T-helper 9 cell (primary cell): ENCODE results near the gene YIF1A.
"Not testable (repeated sequence)": the region's sequence is repeated elsewhere in the genome, so short reads cannot be mapped to it uniquely, and the experiment has no call there.

Experiments used
- DNase-seq: peaks from one replicate; pipeline ENCODE4 v3.0.0-alpha.2; 2020

YIF1A gene

GRCh38 chr11:66267379-66268243, 21.3 kb downstream of the YIF1A start:
- peak; percentile 86 for DNase-seq

- DNase-seq, result no peak
Measured at GRCh38 chr11:66267039-66267378, 21.9 kb downstream of the YIF1A start.

GRCh38 chr11:66266378-66267038, 22.4 kb downstream of the YIF1A start:
- DNase-seq, result no peak

GRCh38 chr11:66265531-66266377, 23.2 kb downstream of the YIF1A start:
- DNase-seq, result no peak

- peak; percentile 32 for DNase-seq
Measured at GRCh38 chr11:66264914-66265313, 24.0 kb downstream of the YIF1A start.

- DNase-seq, result no peak
Measured at GRCh38 chr11:66264383-66264782, 24.6 kb downstream of the YIF1A start.

GRCh38 chr11:66263785-66264184, 25.2 kb downstream of the YIF1A start:
- no peak for DNase-seq

- no peak for DNase-seq
Measured at GRCh38 chr11:66263231-66263630, 25.7 kb downstream of the YIF1A start.

GRCh38 chr11:66262696-66263095, 26.2 kb downstream of the YIF1A start:
- DNase-seq, result no peak

GRCh38 chr11:66262191-66262590, 26.8 kb downstream of the YIF1A start:
- no peak for DNase-seq

GRCh38 chr11:66261578-66261977, 27.4 kb downstream of the YIF1A start:
- DNase-seq, result no peak

- no peak for DNase-seq
Measured at GRCh38 chr11:66259956-66260355, 29.0 kb downstream of the YIF1A start.

- no peak for DNase-seq
Measured at GRCh38 chr11:66259225-66259624, 29.7 kb downstream of the YIF1A start.

GRCh38 chr11:66258473-66258893, 30.5 kb downstream of the YIF1A start:
- no peak for DNase-seq

- not testable (repeated sequence) for DNase-seq
Measured at GRCh38 chr11:66253081-66253480, 35.9 kb downstream of the YIF1A start.

- no peak for DNase-seq
Measured at GRCh38 chr11:66251809-66252208, 37.1 kb downstream of the YIF1A start.

GRCh38 chr11:66248903-66249302, 40.0 kb downstream of the YIF1A start:
- DNase-seq, result no peak

- no peak for DNase-seq
Measured at GRCh38 chr11:66247801-66248200, 41.1 kb downstream of the YIF1A start.

- DNase-seq, result no peak
Measured at GRCh38 chr11:66247295-66247694, 41.6 kb downstream of the YIF1A start.

- no peak for DNase-seq
Measured at GRCh38 chr11:66243782-66244535, 45.0 kb downstream of the YIF1A start.

- DNase-seq, result no peak
Measured at GRCh38 chr11:66242095-66242765, 46.7 kb downstream of the YIF1A start.

- DNase-seq, result no peak
Measured at GRCh38 chr11:66240781-66241136, 48.2 kb downstream of the YIF1A start.
